B cell (primary cell): Measurements from ENCODE around the gene ATG2A.

Experiments used
- EZH2 ChIP-seq: IDR thresholded peaks from 2 replicates; pipeline ENCODE4 v1.6.1; 2012; ENCODE audit warnings: borderline replicate concordance, low read depth, mild to moderate bottlenecking, moderate library complexity, low read length; ENCODE audit not compliant: insufficient read depth, poor library complexity, severe bottlenecking
- TF ChIP-seq, protein P1 (sequence below): fragments of 200-600 bp; IDR thresholded peaks from one replicate; pipeline ENCODE4 v1.8.0; 2022; ENCODE audit warnings: antibody characterized with exemption, mild to moderate bottlenecking

DNA sequence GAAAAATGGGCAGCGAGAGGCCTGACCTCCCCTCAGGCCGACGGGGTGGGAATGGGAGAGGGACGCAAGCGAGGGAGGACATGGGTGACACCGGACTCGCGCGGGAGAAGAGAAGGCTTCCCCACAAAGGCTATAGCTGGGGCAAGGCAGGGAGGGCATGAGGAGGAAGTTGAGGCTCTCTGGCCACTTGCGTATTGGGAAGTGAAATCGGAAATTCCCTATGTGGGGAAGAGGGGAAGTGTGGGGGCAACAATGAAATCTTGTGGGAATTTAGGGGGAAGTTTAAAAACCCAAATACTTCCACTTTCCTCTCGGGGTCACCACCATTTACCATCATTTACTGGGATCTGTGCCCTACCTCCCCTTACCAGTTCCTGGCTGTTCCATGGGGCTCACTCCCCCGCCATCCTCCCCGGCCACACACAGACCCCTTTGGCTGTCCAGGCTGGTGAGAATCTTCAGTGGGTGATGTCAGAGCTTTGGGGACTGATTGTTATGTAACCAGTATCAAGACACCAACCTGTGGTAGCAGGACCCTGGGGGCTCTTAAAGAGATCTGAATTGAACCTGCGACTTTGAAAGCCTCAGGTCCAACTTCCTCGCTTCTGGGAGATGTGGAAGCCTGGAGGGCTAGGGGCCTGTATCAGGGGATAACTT is 37.6 kb downstream of the ATG2A start:
- TF ChIP-seq, protein P1, sequence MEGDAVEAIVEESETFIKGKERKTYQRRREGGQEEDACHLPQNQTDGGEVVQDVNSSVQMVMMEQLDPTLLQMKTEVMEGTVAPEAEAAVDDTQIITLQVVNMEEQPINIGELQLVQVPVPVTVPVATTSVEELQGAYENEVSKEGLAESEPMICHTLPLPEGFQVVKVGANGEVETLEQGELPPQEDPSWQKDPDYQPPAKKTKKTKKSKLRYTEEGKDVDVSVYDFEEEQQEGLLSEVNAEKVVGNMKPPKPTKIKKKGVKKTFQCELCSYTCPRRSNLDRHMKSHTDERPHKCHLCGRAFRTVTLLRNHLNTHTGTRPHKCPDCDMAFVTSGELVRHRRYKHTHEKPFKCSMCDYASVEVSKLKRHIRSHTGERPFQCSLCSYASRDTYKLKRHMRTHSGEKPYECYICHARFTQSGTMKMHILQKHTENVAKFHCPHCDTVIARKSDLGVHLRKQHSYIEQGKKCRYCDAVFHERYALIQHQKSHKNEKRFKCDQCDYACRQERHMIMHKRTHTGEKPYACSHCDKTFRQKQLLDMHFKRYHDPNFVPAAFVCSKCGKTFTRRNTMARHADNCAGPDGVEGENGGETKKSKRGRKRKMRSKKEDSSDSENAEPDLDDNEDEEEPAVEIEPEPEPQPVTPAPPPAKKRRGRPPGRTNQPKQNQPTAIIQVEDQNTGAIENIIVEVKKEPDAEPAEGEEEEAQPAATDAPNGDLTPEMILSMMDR, result no peak
- TF ChIP-seq EZH2, result no peak
